Epithelial cell of esophagus (primary cell): Measurements from ENCODE around the gene PHYHIPL.

Experiments
- DNase-seq: peaks from one replicate; pipeline ENCODE4 v3.0.0; 2010; ENCODE audit warnings: low read depth
- H3K4me3 ChIP-seq: 2 replicates; pipeline ENCODE4 v1.5.1; 2011; ENCODE audit warnings: mild to moderate bottlenecking, low read length, control low read depth
- CTCF ChIP-seq: IDR thresholded peaks from 2 replicates; pipeline ENCODE4 v1.5.1; 2011; ENCODE audit warnings: low read depth, mild to moderate bottlenecking, low read length, control low read depth, inconsistent platforms; ENCODE audit not compliant: insufficient read depth; ENCODE audit errors: missing control alignments

PHYHIPL gene

GRCh38 chr10:59240582-59241183, 64.2 kb downstream of the PHYHIPL start:
- H3K4me3 ChIP-seq: no peak overlapping the region
- peak; percentile 57 for TF ChIP-seq CTCF
- peak; percentile 53 for DNase-seq

- no peak overlapping the region for H3K4me3 ChIP-seq
- TF ChIP-seq CTCF: no peak
- no peak for DNase-seq
Measured at GRCh38 chr10:59242057-59242456, 65.6 kb downstream of the PHYHIPL start.

GRCh38 chr10:59242991-59243390, 66.5 kb downstream of the PHYHIPL start:
- no peak for DNase-seq
- no peak for TF ChIP-seq CTCF
- H3K4me3 ChIP-seq: no peak overlapping the region

- DNase-seq: peak; percentile 6
- no peak overlapping the region for H3K4me3 ChIP-seq
- TF ChIP-seq CTCF: no peak
Measured at GRCh38 chr10:59243611-59244195, 67.3 kb downstream of the PHYHIPL start.

- DNase-seq: no peak
- no peak overlapping the region for H3K4me3 ChIP-seq
- TF ChIP-seq CTCF: no peak
Measured at GRCh38 chr10:59244871-59245270, 68.4 kb downstream of the PHYHIPL start.

GRCh38 chr10:59245686-59246085, 69.2 kb downstream of the PHYHIPL start:
- no peak for DNase-seq
- no peak for TF ChIP-seq CTCF
- no peak overlapping the region for H3K4me3 ChIP-seq

- DNase-seq: no peak
- no peak for TF ChIP-seq CTCF
- no peak overlapping the region for H3K4me3 ChIP-seq
Measured at GRCh38 chr10:59252491-59252890, 76.0 kb downstream of the PHYHIPL start.
